Panc1 (cell line): Measurements from ENCODE around the gene CEL. TPM values are rescaled to one million over a fixed set of nuclear protein-coding genes. Genes with fewer than 3 reads are reported as not detected.

Experiments
- ATAC-seq: fragments of 200-7000 bp; cut with Tn5 transposase; 2 replicates; pipeline ENCODE4 v1.9.1; 2020; ENCODE audit warnings: mild to moderate bottlenecking, moderate library complexity
- BruUV-seq: library from RNA; stranded (reverse); fragments of 400-500 nt; replicated peaks from 2 replicates; lab custom pipeline; 2021; lab: Mats Ljungman, UMichigan
- CTCF ChIA-PET: fragments of 300-600 bp; sonication (Branson Sonifier 250); formaldehyde crosslinking; loops from one replicate; lab custom pipeline; 2022; ENCODE audit warnings: antibody characterized with exemption; lab: Charles Lee
- POLR2A ChIA-PET: fragments of 300-600 bp; sonication (Branson Sonifier 250); formaldehyde crosslinking; loops from one replicate; lab custom pipeline; 2022; ENCODE audit warnings: antibody characterized with exemption; lab: Charles Lee
- DNase-seq: peaks from one replicate; pipeline ENCODE4 v3.0.0-alpha.2; 2010; ENCODE audit warnings: low read depth, low spot score
- H3K27ac ChIP-seq: 2 replicates; pipeline ENCODE4 v1.5.1; 2011; ENCODE audit warnings: mild to moderate bottlenecking, low read length, inconsistent platforms
- H3K27me3 ChIP-seq: fragments of 200-500 bp; sonication (Bioruptor generic); 2 replicates; pipeline ENCODE4 v1.6.0; 2014; ENCODE audit warnings: low read length, inconsistent platforms; ENCODE audit not compliant: control insufficient read depth, insufficient read depth
- H3K36me3 ChIP-seq: fragments of 200-500 bp; sonication (Bioruptor generic); 2 replicates; pipeline ENCODE4 v1.5.1; 2014; ENCODE audit warnings: inconsistent platforms, mild to moderate bottlenecking, low read length, moderate library complexity; ENCODE audit not compliant: control insufficient read depth, insufficient read depth
- H3K4me1 ChIP-seq: 2 replicates; pipeline ENCODE4 v1.5.1; 2011; ENCODE audit warnings: inconsistent platforms, mild to moderate bottlenecking, low read length, moderate library complexity; ENCODE audit not compliant: control insufficient read depth, insufficient read depth
- H3K4me3 ChIP-seq, 2 experiments: 2 replicates each; pipeline ENCODE4 v1.5.1; 2011 to 2012; ENCODE audit warnings: low read depth in 2 of 2, low read length in 2 of 2, mild to moderate bottlenecking in 2 of 2, inconsistent platforms in 1 of 2, moderate library complexity in 1 of 2
- H3K9me3 ChIP-seq: fragments of 200-500 bp; sonication (Bioruptor generic); 2 replicates; pipeline ENCODE4 v1.5.1; 2014; ENCODE audit warnings: low read depth, mild to moderate bottlenecking, inconsistent platforms, low read length, moderate library complexity; ENCODE audit not compliant: control insufficient read depth, insufficient read depth
- CTCF ChIP-seq: fragments of 450-650 bp; IDR thresholded peaks from 2 replicates; pipeline ENCODE4 v1.5.1; 2017; ENCODE audit warnings: mild to moderate bottlenecking
- POLR2AphosphoS5 ChIP-seq: IDR thresholded peaks from 2 replicates; pipeline ENCODE4 v1.6.1; 2012; ENCODE audit warnings: mild to moderate bottlenecking, low read depth, low read length, moderate library complexity
- SIN3A ChIP-seq: IDR thresholded peaks from 2 replicates; pipeline ENCODE4 v1.6.1; 2012; ENCODE audit warnings: low read depth, mild to moderate bottlenecking, low read length, moderate library complexity, borderline replicate concordance; ENCODE audit not compliant: insufficient read depth
- TCF7L2 ChIP-seq: IDR thresholded peaks from 2 replicates; pipeline ENCODE4 v1.6.1; 2011; ENCODE audit warnings: mild to moderate bottlenecking, low read depth, low read length, inconsistent platforms
- in situ Hi-C: cut with HindIII; loops from 2 replicates; pipeline ENCODE4 v1.10.0; 2016; ENCODE audit warnings: low sequenced_read_pairs, low pct_unique_long_range_greater_than_20kb
- intact Hi-C: fragments of 100-400 bp; cut with micrococcal nuclease; formaldehyde crosslinking; loops from one replicate; pipeline ENCODE4 v1.10.0; 2022; ENCODE audit not compliant: unreplicated experiment
- total RNA-seq: library from RNA; stranded (reverse); gene quantifications from one replicate; pipeline ENCODE4 v1.2.1, GENCODE V29; 2021; ENCODE audit not compliant: unreplicated experiment
- TF ChIP-seq, protein P1 (sequence below), 2 experiments: IDR thresholded peaks; 2 replicates each; pipeline ENCODE4 v1.6.1; 2011 to 2012; ENCODE audit warnings: low read depth in 2 of 2, control low read depth in 1 of 2, low read length in 1 of 2, mild to moderate bottlenecking in 1 of 2, moderate library complexity in 1 of 2; ENCODE audit not compliant: insufficient read depth in 1 of 2

CEL gene
- total RNA-seq, 1 experiment from 2014 or later, result 4.3 TPM

- H3K36me3 ChIP-seq, result no peaks in the 10 kb centered on the region
- no peak overlapping the region for H3K4me3 ChIP-seq
- in situ Hi-C loops, result no loop called here
- ChIA-PET POLR2A (no interaction called here), CTCF (interaction anchor here (0.7 kb wide), 1 partner anchor 69 kb away, joined by 4 read pairs; no protein-coding TSS in a partner anchor)
- no peaks in the 10 kb centered on the region for H3K4me1 ChIP-seq
- no peak for DNase-seq
- H3K9me3 ChIP-seq, result no peaks in the 10 kb centered on the region; the same call in 1 of the 2 replicates
- intact Hi-C loops, result no loop called here
- H3K27ac ChIP-seq, result no peak overlapping the region
- TF ChIP-seq TCF7L2 (no peak), SIN3A (no peak), CTCF (no peak), POLR2AphosphoS5 (no peak)
- TF ChIP-seq, protein P1, sequence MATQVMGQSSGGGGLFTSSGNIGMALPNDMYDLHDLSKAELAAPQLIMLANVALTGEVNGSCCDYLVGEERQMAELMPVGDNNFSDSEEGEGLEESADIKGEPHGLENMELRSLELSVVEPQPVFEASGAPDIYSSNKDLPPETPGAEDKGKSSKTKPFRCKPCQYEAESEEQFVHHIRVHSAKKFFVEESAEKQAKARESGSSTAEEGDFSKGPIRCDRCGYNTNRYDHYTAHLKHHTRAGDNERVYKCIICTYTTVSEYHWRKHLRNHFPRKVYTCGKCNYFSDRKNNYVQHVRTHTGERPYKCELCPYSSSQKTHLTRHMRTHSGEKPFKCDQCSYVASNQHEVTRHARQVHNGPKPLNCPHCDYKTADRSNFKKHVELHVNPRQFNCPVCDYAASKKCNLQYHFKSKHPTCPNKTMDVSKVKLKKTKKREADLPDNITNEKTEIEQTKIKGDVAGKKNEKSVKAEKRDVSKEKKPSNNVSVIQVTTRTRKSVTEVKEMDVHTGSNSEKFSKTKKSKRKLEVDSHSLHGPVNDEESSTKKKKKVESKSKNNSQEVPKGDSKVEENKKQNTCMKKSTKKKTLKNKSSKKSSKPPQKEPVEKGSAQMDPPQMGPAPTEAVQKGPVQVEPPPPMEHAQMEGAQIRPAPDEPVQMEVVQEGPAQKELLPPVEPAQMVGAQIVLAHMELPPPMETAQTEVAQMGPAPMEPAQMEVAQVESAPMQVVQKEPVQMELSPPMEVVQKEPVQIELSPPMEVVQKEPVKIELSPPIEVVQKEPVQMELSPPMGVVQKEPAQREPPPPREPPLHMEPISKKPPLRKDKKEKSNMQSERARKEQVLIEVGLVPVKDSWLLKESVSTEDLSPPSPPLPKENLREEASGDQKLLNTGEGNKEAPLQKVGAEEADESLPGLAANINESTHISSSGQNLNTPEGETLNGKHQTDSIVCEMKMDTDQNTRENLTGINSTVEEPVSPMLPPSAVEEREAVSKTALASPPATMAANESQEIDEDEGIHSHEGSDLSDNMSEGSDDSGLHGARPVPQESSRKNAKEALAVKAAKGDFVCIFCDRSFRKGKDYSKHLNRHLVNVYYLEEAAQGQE (IDR thresholded peaks at IDR 0.05; ENCODE audit: insufficient read depth in 1 of 2, low read depth in 2 of 2, low read length in 1 of 2), result no peak
- no TSS peak for BruUV-seq
- H3K27me3 ChIP-seq, result no peaks in the 10 kb centered on the region
- no peak for ATAC-seq
Measured at GRCh38 chr9:133098871-133099270, 37.1 kb downstream of the CEL start.

DNA sequence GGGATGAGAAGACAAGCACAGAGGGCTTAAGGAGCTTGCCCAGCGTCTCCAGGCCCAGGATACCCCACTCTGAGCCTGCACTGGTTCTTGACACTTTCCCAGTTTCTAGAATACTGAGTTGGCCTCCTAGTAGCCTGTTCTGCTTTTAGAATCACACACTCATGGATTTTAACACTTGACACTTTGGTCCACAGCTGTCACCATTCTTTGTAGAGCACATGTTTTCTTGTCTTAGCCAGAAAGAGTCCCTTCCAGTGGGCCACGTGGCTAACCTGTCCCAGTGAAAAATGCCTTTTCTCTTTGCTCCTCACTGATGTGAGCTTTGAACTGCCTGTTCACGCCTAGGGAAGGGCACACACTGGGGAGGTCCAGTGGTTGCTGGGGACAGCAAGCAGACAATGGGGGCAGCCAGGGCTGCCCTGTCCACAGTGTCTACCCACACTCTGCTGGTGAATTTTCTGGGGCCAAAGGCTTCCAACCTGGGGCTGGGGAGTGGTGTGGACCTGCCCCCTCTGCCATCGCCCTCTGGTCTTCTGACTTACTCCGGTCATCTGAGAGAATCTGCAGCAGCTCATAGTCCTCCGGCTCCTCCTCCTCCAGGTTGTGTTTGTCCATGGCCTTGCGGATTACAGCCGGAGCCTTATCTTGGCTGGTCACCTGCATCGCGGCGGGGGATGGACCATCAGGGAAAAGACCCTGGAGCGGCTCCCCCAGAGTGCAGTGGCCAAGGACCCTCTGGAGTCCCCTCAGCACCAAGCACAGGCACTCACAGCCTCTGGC lies 38.1 kb downstream of the CEL start:
- in situ Hi-C loops, result no loop called here
- CTCF ChIA-PET, result no interaction called here

More for the DNA sequence above, 38.1 kb downstream of the CEL start:
- Histone ChIP-seq H3K27ac (no peak overlapping the region), H3K27me3 (no peaks in the 10 kb centered on the region), H3K36me3 (no peaks in the 10 kb centered on the region), H3K4me3 (no peak overlapping the region), H3K4me1 (no peaks in the 10 kb centered on the region), H3K9me3 (no peaks in the 10 kb centered on the region; the same call in 1 of the 2 replicates)
- POLR2A ChIA-PET, result no interaction called here
- no TSS peak for BruUV-seq
- DNase-seq (no peak), ATAC-seq (no peak)
- TF ChIP-seq, protein P1 (IDR thresholded peaks at IDR 0.05; ENCODE audit: insufficient read depth in 1 of 2, low read depth in 2 of 2, low read length in 1 of 2), result no peak
- no peak for TF ChIP-seq SIN3A
- no peak for TF ChIP-seq TCF7L2
- no peak for TF ChIP-seq CTCF
- no peak for TF ChIP-seq POLR2AphosphoS5
- intact Hi-C loops, result no loop called here
